NCI-H774 (cell line): Measurements from ENCODE around the gene C18orf32.
A peak's percentile ranks its signal among the peaks of the same experiment; 100 is the strongest.
"Not testable (repeated sequence)": the region's sequence is repeated elsewhere in the genome, so short reads cannot be mapped to it uniquely, and the experiment has no call there.

Experiments used
- DNase-seq: peaks from one replicate; lab custom pipeline; 2025; lab: John Stamatoyannopoulos, UW

The C18orf32 gene

DNA sequence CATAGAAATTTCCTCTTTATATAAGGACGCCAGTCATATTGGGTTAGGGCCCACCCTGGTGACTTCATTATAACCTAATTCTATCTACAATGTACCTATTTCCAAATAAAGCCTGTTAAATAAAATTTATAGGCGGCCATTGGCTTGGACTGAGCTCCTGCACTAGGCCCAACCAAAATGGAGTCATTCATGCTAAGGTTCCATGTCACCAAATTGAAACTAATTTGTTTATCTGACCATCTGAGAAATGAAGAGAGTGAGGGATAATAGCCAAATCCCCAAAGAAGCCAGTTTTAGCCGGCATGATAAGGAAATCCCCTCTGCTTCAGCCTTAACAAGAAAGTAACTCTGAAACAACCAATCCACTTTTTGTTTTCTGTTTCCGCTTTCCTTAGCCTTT is 19.4 kb downstream of the C18orf32 start:
- DNase-seq: no peak

GRCh38 chr18:49467019-49467563 is 19.9 kb downstream of the C18orf32 start:
- no peak for DNase-seq

DNA sequence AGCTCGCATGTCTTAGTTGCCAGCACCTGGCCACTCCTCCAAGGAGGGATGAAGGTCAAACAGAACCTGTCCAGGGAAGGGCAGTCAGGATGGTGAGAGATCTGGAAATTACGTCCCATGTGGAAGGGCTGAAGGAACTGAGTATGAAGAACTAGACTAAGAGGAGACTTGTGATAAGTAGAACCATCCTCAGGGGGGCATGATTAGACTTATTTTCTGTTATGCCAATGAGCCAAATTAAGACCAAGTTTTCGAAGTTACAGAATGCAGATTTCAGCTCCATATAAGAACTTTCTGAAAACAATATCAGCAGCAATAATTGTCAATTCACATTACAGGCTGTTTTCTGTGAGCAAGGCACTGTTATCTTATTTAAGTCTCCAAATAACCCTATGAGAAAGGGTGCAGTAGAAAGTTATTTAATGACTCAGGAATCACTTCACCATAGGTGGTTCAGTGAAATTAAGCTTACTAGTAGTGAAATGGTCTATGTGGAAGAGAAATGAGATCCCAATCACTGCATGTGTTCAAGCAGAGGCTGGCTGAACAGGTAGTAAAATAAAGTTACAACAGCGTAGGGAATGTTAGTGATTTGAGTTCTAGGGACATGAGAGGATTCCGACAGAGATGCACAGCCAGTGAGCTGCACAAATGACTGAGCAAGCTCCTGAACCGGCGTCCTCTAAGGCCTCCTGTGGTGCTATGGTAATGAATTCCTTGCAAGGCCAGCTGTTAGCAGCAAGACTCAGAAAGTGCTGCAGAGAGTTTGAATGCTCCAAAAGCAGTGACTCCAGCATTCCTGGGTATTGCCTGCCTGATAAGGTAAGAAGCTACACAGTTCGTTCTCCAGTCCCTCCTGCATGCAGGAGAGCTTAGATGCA is 22.1 kb downstream of the C18orf32 start:
- DNase-seq: no peak

DNA sequence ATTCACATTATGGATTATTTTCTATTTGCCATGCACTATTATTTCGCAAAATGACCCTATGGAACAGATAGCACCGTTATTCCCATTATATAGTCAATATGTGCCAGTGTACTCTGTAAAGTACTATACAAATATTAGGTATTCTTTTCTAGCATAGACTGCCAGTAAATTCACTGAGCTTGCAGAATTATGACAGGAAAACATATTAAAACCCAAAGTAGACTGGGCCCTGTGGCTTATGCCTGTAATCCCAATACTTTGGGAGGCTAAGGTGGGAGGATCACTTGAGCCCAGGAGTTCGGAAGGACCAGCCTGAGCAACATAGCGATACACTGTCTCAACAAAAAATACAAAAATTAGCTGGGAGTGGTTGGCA is 25.4 kb downstream of the C18orf32 start:
- DNase-seq: no peak

DNA sequence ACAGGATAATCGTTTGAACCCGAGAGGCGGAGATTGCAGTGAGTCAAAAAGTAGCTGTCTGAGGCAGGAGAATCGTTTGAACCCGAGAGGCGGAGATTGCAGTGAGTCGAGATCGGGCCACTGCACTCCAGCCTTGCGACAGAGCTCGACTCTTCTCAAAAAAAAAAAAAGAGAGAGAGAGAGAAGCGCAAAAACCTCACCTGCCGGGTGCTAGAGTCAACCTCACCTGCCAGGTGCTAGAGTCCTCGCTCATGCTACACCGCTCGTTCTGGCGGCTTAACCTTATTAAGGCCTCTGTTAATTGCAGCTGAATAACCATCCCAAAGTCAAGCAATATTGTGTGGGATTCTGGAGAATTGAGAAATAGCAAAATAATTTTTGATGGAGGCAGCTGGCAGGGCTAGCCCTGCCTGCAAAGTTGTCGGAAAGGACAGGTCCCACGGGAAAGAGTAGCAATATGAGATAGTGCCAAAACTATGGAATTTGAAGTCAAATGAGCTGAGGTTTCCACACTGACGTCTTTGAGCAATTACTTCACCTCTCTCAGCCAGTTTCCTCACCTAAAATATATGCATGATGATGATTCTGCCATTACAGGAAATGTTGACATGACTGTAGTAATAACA is 25.9 kb downstream of the C18orf32 start:
- peak; percentile 22 for DNase-seq

- no peak for DNase-seq
Measured at GRCh38 chr18:49459404-49460171, 27.4 kb downstream of the C18orf32 start.

DNA sequence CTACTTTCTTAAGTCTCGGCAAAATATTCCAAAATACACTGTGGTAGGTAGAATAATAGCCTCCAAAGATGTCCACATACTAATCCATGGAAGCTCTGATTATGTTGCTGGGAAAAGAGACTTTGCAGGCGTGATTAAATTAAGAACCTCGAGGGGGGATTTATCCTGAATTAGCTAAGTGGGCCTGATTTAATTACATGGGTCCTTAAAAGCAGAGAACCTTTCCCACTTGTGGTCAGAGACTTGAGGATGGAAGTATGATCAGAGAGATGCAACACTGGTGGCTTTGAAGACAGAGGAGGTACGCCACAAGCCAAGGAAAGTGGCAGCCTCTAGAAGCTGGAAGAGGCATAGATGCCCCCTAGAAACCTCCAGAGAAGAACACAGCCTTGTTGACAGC is 29.4 kb downstream of the C18orf32 start:
- DNase-seq: no peak

GRCh38 chr18:49456794-49457193 is 30.2 kb downstream of the C18orf32 start:
- DNase-seq: no peak

- not testable (repeated sequence) for DNase-seq
Measured at GRCh38 chr18:49452534-49452933, 34.5 kb downstream of the C18orf32 start.

GRCh38 chr18:49447810-49448745 is 39.0 kb downstream of the C18orf32 start:
- peak; percentile 25 for DNase-seq

- DNase-seq: no peak
Measured at GRCh38 chr18:49446481-49446880, 40.6 kb downstream of the C18orf32 start.

- no peak for DNase-seq
Measured at GRCh38 chr18:49444581-49444980, 42.5 kb downstream of the C18orf32 start.

- DNase-seq: no peak
Measured at GRCh38 chr18:49443837-49444236, 43.2 kb downstream of the C18orf32 start.

GRCh38 chr18:49441338-49441938 is 45.6 kb downstream of the C18orf32 start:
- DNase-seq: no peak

GRCh38 chr18:49435170-49435569 is 51.9 kb downstream of the C18orf32 start:
- DNase-seq: no peak

- DNase-seq: no peak
Measured at GRCh38 chr18:49432602-49433001, 54.4 kb downstream of the C18orf32 start.

DNA sequence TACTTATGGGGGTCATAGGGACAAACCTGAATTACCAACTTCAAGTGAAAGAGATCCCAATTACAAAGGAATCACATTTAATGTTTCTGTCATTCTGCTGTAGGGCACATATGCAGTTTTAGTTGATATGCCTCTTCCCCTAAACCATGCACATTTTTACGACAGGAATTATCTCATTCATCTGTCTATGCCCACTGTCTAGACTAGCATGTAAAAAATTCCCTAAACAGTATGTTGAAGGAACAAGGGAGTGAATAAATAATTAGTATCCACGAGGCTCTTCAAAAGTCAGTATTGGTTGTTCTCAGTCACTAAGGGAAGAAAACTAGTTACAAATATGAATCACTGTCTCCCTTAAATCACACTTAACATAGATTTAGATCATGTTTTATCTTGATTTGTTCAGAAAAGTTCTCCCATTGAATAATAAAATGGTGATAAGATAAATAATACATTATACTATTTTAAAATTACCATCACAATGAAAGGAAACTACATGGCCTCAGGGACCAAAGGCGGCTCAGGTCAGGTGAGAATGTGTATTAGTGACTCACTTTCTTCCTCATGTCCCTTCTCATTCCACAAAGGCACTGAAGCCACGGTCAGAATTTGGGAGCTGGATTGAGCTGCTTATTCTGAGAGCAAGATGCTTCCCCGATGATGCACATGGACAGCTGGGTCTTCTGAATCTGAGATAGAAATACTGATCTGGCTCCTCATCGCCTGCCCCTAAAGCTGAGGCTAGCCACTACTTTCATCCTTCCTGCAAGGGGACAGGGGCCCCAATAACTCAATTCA is 55.7 kb downstream of the C18orf32 start:
- no peak for DNase-seq
